HEK293T (cell line): ENCODE measurements around the gene KCNQ1.

Source experiments
- ARNT ChIP-seq: fragments of 450-650 bp; IDR thresholded peaks from 2 replicates; pipeline ENCODE4 v1.6.1; 2017; ENCODE audit warnings: mild to moderate bottlenecking
- BHLHE40 ChIP-seq: fragments of 450-650 bp; IDR thresholded peaks from 2 replicates; pipeline ENCODE4 v1.6.1; 2016; ENCODE audit warnings: mild to moderate bottlenecking, moderate library complexity, borderline replicate concordance
- CTBP1 ChIP-seq: fragments of 450-650 bp; IDR thresholded peaks from 2 replicates; pipeline ENCODE4 v1.6.1; 2016; ENCODE audit warnings: borderline replicate concordance
- ELF4 ChIP-seq: fragments of 450-650 bp; IDR thresholded peaks from 2 replicates; pipeline ENCODE4 v1.6.1; 2017; ENCODE audit warnings: antibody characterized with exemption
- FOXA1 ChIP-seq: fragments of 450-650 bp; IDR thresholded peaks from 2 replicates; pipeline ENCODE4 v1.6.1; 2016; ENCODE audit warnings: mild to moderate bottlenecking
- FOXK2 ChIP-seq: fragments of 450-650 bp; IDR thresholded peaks from 2 replicates; pipeline ENCODE4 v1.6.1; 2016; ENCODE audit warnings: mild to moderate bottlenecking
- FOXM1 ChIP-seq: fragments of 450-650 bp; IDR thresholded peaks from 2 replicates; pipeline ENCODE4 v1.6.1; 2017; ENCODE audit warnings: mild to moderate bottlenecking, borderline replicate concordance
- HDGF ChIP-seq: fragments of 450-650 bp; IDR thresholded peaks from 2 replicates; pipeline ENCODE4 v1.6.1; 2017; ENCODE audit warnings: antibody characterized with exemption, borderline replicate concordance
- NFRKB ChIP-seq: fragments of 450-650 bp; IDR thresholded peaks from 2 replicates; pipeline ENCODE4 v1.6.1; 2016; ENCODE audit warnings: mild to moderate bottlenecking, moderate library complexity
- SP1 ChIP-seq: fragments of 450-650 bp; IDR thresholded peaks from 2 replicates; pipeline ENCODE4 v1.6.1; 2017
- SUZ12 ChIP-seq: fragments of 450-650 bp; IDR thresholded peaks from 2 replicates; pipeline ENCODE4 v1.6.1; 2016; ENCODE audit warnings: mild to moderate bottlenecking
- ZNF384 ChIP-seq: fragments of 450-650 bp; IDR thresholded peaks from 2 replicates; pipeline ENCODE4 v1.6.1; 2016
- TF ChIP-seq, protein P1 (sequence below): fragments of 450-650 bp; IDR thresholded peaks from 2 replicates; pipeline ENCODE4 v1.6.1; 2016

DNA sequence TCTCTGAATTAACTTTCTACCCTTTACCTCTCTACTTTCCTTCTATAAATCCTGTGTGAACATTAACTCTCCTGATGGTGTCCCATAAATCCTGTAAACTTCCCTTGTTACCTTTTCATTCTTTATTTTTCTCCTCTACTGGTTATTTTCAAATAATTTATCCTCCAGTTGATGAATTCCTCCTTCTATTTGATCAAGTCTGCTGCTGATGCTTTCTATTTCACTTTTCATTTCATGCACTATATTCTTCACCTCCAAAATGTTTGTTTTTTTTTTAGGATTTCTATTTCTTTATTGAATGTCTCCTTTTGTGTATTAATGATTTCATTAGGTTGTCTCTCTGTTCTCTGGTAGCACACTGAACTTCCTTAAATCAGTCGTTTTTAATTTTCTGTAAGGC, 186.4 kb downstream of the KCNQ1 start:
- TF ChIP-seq ZNF384 = no peak
- TF ChIP-seq FOXK2 = no peak
- no peak for TF ChIP-seq BHLHE40
- TF ChIP-seq, protein P1, sequence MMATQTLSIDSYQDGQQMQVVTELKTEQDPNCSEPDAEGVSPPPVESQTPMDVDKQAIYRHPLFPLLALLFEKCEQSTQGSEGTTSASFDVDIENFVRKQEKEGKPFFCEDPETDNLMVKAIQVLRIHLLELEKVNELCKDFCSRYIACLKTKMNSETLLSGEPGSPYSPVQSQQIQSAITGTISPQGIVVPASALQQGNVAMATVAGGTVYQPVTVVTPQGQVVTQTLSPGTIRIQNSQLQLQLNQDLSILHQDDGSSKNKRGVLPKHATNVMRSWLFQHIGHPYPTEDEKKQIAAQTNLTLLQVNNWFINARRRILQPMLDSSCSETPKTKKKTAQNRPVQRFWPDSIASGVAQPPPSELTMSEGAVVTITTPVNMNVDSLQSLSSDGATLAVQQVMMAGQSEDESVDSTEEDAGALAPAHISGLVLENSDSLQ = no peak
- no peak for TF ChIP-seq ARNT
- no peak for TF ChIP-seq FOXM1
- TF ChIP-seq SUZ12 = no peak
- TF ChIP-seq ELF4 = no peak
- no peak for TF ChIP-seq NFRKB
- TF ChIP-seq SP1 = no peak
- no peak for TF ChIP-seq HDGF
- TF ChIP-seq FOXA1 = no peak
- no peak for TF ChIP-seq CTBP1
